ENCODE results near the gene ZNF3.

Gene ZNF3

DNA sequence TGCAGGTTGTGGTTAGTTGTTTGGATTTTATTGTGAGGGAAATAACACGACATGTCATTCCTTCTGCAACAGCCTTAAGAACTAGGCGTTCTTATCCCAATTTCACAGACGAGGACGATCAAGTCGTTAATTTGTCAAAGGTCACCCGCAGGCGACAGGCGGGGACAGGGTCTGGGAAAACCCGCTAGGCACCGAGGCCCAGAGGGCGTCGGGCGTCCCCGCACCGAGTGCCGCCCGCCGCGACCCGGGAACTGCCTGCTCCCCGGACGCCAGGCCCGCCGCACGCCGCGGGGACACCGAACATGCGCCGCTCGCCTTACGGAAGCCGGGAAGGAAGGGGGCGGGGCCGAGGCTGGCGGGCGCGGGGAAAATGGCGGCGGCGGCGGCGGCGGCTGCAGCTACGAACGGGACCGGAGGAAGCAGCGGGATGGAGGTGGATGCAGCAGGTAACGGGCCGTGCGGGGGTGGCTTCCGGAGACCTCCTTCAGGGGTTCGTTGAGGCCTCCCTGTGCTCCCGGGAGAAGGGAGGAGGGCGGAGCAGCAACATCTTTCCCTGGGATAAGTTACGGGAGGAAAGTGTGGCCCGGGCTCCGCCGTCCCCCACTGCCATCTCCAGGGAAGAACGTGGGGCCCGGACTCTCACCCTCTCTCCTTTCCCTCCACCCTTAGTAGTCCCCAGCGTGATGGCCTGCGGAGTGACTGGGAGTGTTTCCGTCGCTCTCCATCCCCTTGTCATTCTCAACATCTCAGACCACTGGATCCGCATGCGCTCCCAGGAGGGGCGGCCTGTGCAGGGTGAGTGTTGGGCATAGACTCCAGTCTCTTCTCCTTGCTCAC, 7.3 kb upstream of the ZNF3 start, which contains the start of gene COPS6 (continued):
- TF ChIP-seq KLF1 (tag by site-specific recombination; IDR thresholded peaks at IDR 0.05) = peak; percentile 25; the same call in 1 of the 2 replicates
- TF ChIP-seq ZBTB20 (tag by site-specific recombination; IDR thresholded peaks at IDR 0.05) = peak; percentile 81
- TF ChIP-seq, protein P1, sequence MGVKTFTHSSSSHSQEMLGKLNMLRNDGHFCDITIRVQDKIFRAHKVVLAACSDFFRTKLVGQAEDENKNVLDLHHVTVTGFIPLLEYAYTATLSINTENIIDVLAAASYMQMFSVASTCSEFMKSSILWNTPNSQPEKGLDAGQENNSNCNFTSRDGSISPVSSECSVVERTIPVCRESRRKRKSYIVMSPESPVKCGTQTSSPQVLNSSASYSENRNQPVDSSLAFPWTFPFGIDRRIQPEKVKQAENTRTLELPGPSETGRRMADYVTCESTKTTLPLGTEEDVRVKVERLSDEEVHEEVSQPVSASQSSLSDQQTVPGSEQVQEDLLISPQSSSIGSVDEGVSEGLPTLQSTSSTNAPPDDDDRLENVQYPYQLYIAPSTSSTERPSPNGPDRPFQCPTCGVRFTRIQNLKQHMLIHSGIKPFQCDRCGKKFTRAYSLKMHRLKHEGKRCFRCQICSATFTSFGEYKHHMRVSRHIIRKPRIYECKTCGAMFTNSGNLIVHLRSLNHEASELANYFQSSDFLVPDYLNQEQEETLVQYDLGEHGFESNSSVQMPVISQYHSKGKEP (tag by site-specific recombination; IDR thresholded peaks at IDR 0.05) = peak; percentile 40
- TF ChIP-seq, protein P2, sequence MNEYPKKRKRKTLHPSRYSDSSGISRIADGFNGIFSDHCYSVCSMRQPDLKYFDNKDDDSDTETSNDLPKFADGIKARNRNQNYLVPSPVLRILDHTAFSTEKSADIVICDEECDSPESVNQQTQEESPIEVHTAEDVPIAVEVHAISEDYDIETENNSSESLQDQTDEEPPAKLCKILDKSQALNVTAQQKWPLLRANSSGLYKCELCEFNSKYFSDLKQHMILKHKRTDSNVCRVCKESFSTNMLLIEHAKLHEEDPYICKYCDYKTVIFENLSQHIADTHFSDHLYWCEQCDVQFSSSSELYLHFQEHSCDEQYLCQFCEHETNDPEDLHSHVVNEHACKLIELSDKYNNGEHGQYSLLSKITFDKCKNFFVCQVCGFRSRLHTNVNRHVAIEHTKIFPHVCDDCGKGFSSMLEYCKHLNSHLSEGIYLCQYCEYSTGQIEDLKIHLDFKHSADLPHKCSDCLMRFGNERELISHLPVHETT (tag by site-specific recombination; IDR thresholded peaks at IDR 0.05) = peak; percentile 54; the same call in 1 of the 2 replicates
- TF ChIP-seq, protein P3, sequence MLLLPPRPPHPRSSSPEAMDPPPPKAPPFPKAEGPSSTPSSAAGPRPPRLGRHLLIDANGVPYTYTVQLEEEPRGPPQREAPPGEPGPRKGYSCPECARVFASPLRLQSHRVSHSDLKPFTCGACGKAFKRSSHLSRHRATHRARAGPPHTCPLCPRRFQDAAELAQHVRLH (tag by site-specific recombination; IDR thresholded peaks at IDR 0.05) = peak; percentile 39; the same call in 1 of the 2 replicates
- peak; percentile 83; the same call in 1 of the 2 replicates for TF ChIP-seq GLI4 (tag by site-specific recombination; IDR thresholded peaks at IDR 0.05)
- no peak for TF ChIP-seq ZNF354C (tag by site-specific recombination; IDR thresholded peaks at IDR 0.05; ENCODE audit: borderline replicate concordance, low read depth)
- 0 out of 2 replicates have a peak, but pooled peaks have one; percentile 40 for TF ChIP-seq GLIS2 (tag by site-specific recombination; IDR thresholded peaks at IDR 0.05)
- TF ChIP-seq ZNF341 (tag by site-specific recombination; IDR thresholded peaks at IDR 0.05; ENCODE audit: low read depth) = peak; percentile 49; the same call in 1 of the 2 replicates
- peak; percentile 71; the same call in 1 of the 2 replicates for TF ChIP-seq ZNF610 (tag by site-specific recombination; IDR thresholded peaks at IDR 0.05; ENCODE audit: borderline replicate concordance)
- peak; percentile 97 for TF ChIP-seq ZNF335 (tag by site-specific recombination; conservative IDR thresholded peaks at IDR 0.05)
- no peak for TF ChIP-seq ZNF114 (tag by site-specific recombination; IDR thresholded peaks at IDR 0.05)
- TF ChIP-seq ZNF391 (tag by site-specific recombination; IDR thresholded peaks at IDR 0.05; ENCODE audit: borderline replicate concordance, low read depth) = peak; percentile 45; the same call in 1 of the 2 replicates
- TF ChIP-seq, protein P4, sequence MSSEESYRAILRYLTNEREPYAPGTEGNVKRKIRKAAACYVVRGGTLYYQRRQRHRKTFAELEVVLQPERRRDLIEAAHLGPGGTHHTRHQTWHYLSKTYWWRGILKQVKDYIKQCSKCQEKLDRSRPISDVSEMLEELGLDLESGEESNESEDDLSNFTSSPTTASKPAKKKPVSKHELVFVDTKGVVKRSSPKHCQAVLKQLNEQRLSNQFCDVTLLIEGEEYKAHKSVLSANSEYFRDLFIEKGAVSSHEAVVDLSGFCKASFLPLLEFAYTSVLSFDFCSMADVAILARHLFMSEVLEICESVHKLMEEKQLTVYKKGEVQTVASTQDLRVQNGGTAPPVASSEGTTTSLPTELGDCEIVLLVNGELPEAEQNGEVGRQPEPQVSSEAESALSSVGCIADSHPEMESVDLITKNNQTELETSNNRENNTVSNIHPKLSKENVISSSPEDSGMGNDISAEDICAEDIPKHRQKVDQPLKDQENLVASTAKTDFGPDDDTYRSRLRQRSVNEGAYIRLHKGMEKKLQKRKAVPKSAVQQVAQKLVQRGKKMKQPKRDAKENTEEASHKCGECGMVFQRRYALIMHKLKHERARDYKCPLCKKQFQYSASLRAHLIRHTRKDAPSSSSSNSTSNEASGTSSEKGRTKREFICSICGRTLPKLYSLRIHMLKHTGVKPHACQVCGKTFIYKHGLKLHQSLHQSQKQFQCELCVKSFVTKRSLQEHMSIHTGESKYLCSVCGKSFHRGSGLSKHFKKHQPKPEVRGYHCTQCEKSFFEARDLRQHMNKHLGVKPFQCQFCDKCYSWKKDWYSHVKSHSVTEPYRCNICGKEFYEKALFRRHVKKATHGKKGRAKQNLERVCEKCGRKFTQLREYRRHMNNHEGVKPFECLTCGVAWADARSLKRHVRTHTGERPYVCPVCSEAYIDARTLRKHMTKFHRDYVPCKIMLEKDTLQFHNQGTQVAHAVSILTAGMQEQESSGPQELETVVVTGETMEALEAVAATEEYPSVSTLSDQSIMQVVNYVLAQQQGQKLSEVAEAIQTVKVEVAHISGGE (tag by site-specific recombination; conservative IDR thresholded peaks at IDR 0.05; ENCODE audit: low read depth) = peak; percentile 77
- TF ChIP-seq ZEB2 (tag by site-specific recombination; IDR thresholded peaks at IDR 0.05) = peak; percentile 96
- TF ChIP-seq ZNF302 (tag by site-specific recombination; IDR thresholded peaks at IDR 0.05; ENCODE audit: low read depth) = no peak
- TF ChIP-seq ZNF747 (tag by site-specific recombination; IDR thresholded peaks at IDR 0.05) = no peak
- TF ChIP-seq HOXA7 (CRISPR knock-in tag; IDR thresholded peaks at IDR 0.05; ENCODE audit: borderline replicate concordance) = no peak
- no peak for TF ChIP-seq SCRT1 (tag by site-specific recombination; IDR thresholded peaks at IDR 0.05; ENCODE audit: borderline replicate concordance)
- peak; percentile 73 for TF ChIP-seq SP7 (tag by site-specific recombination; IDR thresholded peaks at IDR 0.05)
- no peak for TF ChIP-seq ZNF248 (tag by site-specific recombination; IDR thresholded peaks at IDR 0.05)
- TF ChIP-seq ZNF660 (tag by site-specific recombination; IDR thresholded peaks at IDR 0.05) = peak; percentile 72
- peak; percentile 88; the same call in 1 of the 2 replicates for TF ChIP-seq ZNF561 (tag by site-specific recombination; IDR thresholded peaks at IDR 0.05; ENCODE audit: borderline replicate concordance)
- peak; percentile 30; the same call in 1 of the 2 replicates for TF ChIP-seq ZBTB1 (tag by site-specific recombination; IDR thresholded peaks at IDR 0.05)
- TF ChIP-seq GLI2 (tag by site-specific recombination; IDR thresholded peaks at IDR 0.05; ENCODE audit: borderline replicate concordance, low read depth) = no peak
- no peak for TF ChIP-seq ZNF211 (tag by site-specific recombination; IDR thresholded peaks at IDR 0.05; ENCODE audit: low read depth)
- peak; percentile 58 for TF ChIP-seq SP2 (tag by site-specific recombination; IDR thresholded peaks at IDR 0.05)
- TF ChIP-seq, protein P5, sequence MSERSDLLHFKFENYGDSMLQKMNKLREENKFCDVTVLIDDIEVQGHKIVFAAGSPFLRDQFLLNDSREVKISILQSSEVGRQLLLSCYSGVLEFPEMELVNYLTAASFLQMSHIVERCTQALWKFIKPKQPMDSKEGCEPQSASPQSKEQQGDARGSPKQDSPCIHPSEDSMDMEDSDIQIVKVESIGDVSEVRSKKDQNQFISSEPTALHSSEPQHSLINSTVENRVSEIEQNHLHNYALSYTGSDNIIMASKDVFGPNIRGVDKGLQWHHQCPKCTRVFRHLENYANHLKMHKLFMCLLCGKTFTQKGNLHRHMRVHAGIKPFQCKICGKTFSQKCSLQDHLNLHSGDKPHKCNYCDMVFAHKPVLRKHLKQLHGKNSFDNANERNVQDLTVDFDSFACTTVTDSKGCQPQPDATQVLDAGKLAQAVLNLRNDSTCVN (tag by site-specific recombination; optimal IDR thresholded peaks at IDR 0.05) = peak; percentile 84
- TF ChIP-seq, protein P6, sequence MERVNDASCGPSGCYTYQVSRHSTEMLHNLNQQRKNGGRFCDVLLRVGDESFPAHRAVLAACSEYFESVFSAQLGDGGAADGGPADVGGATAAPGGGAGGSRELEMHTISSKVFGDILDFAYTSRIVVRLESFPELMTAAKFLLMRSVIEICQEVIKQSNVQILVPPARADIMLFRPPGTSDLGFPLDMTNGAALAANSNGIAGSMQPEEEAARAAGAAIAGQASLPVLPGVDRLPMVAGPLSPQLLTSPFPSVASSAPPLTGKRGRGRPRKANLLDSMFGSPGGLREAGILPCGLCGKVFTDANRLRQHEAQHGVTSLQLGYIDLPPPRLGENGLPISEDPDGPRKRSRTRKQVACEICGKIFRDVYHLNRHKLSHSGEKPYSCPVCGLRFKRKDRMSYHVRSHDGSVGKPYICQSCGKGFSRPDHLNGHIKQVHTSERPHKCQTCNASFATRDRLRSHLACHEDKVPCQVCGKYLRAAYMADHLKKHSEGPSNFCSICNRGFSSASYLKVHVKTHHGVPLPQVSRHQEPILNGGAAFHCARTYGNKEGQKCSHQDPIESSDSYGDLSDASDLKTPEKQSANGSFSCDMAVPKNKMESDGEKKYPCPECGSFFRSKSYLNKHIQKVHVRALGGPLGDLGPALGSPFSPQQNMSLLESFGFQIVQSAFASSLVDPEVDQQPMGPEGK (tag by site-specific recombination; IDR thresholded peaks at IDR 0.05) = peak; percentile 57; the same call in 1 of the 2 replicates

Data from HEK293 (cell line).